Hepatocyte (in vitro differentiated cells): ENCODE results near the gene CCIN.

Experiments
- CTCF ChIP-seq: fragments of 200-600 bp; sonication (generic); IDR thresholded peaks from 2 replicates; pipeline ENCODE4 v1.5.1; 2016; ENCODE audit warnings: antibody characterized with exemption, mild to moderate bottlenecking; ENCODE audit not compliant: poor library complexity
- EZH2 ChIP-seq: fragments of 200-600 bp; sonication (generic); IDR thresholded peaks from 2 replicates; pipeline ENCODE4 v1.6.1; 2016; ENCODE audit warnings: antibody characterized with exemption, mild to moderate bottlenecking, borderline replicate concordance

GRCh38 chr9:36136272-36136893, 32.8 kb upstream of the CCIN start, which contains the start of gene GLIPR2:
- TF ChIP-seq CTCF = peak; percentile 9
- TF ChIP-seq EZH2 = no peak
